ENCODE measurements around the gene CTLA4. TPM values are rescaled to one million over a fixed set of nuclear protein-coding genes. Genes with fewer than 3 reads are reported as not detected.
A peak's percentile ranks its signal among the peaks of the same experiment; 100 is the strongest.

The CTLA4 gene
- under 1 TPM in 2 of 4 donors, not detected in 2; 0.22 to 0.57 TPM for polyA plus RNA-seq
- long read RNA-seq, donor 1, result 0 reads
- long read RNA-seq, donor 2, result 0 reads
- long read RNA-seq, donor 3, result 0 reads
- long read RNA-seq, donor 4, result 0 reads
- long read RNA-seq, donor 5, result 0 reads
- long read RNA-seq, donor 6, result 0 reads
- long read RNA-seq, donor 7, result 0 reads
- long read RNA-seq, donor 8, result 0 reads
- long read RNA-seq, donor 9, result 0 reads
- long read RNA-seq, donor 10, result 0 reads

DNA sequence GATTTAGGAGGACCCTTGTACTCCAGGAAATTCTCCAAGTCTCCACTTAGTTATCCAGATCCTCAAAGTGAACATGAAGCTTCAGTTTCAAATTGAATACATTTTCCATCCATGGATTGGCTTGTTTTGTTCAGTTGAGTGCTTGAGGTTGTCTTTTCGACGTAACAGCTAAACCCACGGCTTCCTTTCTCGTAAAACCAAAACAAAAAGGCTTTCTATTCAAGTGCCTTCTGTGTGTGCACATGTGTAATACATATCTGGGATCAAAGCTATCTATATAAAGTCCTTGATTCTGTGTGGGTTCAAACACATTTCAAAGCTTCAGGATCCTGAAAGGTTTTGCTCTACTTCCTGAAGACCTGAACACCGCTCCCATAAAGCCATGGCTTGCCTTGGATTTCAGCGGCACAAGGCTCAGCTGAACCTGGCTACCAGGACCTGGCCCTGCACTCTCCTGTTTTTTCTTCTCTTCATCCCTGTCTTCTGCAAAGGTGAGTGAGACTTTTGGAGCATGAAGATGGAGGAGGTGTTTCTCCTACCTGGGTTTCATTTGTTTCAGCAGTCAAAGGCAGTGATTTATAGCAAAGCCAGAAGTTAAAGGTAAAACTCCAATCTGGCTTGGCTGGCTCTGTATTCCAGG, at the start of gene CTLA4:
CTLA4 (plus strand) TSS at position 211 of the 640 bp plus-strand sequence; CDS start at position 383, 172 bp downstream.
- Histone ChIP-seq H3K36me3 (ENCODE audit: control insufficient read depth in 3 of 3, insufficient read depth in 2 of 3, low read depth in 1 of 3, low read length in 3 of 3) (no peaks in the 10 kb centered on the region), H3K4me3 (ENCODE audit: low read depth in 1 of 3, low read length in 3 of 3) (peak within 1 kb of the TSS in 1 of 3 donors; percentile 24), H3K27ac (ENCODE audit: low read depth in 1 of 3, low read length in 2 of 3) (peak within 1 kb of the TSS in 1 of 3 donors; percentile 80), H3K27me3 (ENCODE audit: control insufficient read depth in 3 of 3, insufficient read depth in 3 of 3, low read length in 3 of 3) (no peaks in the 10 kb centered on the region), H3K4me1 (ENCODE audit: control insufficient read depth in 3 of 3, insufficient read depth in 2 of 3, low read depth in 1 of 3, low read length in 2 of 3) (no peaks in the 10 kb centered on the region), H3K9me3 (ENCODE audit: control insufficient read depth in 2 of 2, insufficient read depth in 1 of 2, low read depth in 1 of 2, low read length in 1 of 2) (no peaks in the 10 kb centered on the region)
- 72 to 79% (median 72%) methylated on average over 6 of the region's 6 CpGs for WGBS, 3 donors
- DNase-seq (no peak), FAIRE-seq (no peak)

DNA sequence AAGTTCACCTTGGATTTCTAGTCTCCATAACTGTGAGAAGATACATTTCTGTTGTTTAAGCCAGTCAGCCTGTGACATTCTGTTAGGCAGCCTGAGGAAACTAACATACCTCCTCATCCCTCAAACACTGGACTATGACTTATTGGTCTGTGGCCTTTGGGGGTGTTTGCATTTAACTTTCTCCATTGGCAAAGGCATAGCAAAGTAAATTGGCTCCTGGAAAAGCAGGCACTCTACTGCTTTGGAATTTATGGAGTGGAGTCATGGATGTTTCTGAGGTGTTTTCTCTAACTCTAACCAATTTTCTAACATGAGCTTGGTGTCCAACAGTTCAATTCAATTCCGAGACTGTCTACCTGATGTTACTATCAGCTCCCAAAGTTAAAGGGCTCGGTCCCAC, 48.9 kb upstream of the CTLA4 start:
- no peak overlapping the region for H3K27ac ChIP-seq (ENCODE audit: low read depth in 1 of 3, low read length in 2 of 3)
- no peak for FAIRE-seq
- no peaks in the 10 kb centered on the region for H3K36me3 ChIP-seq (ENCODE audit: control insufficient read depth in 3 of 3, insufficient read depth in 2 of 3, low read depth in 1 of 3, low read length in 3 of 3)
- no peaks in the 10 kb centered on the region for H3K27me3 ChIP-seq (ENCODE audit: control insufficient read depth in 3 of 3, insufficient read depth in 3 of 3, low read length in 3 of 3)
- no peak overlapping the region for H3K4me3 ChIP-seq (ENCODE audit: low read depth in 1 of 3, low read length in 3 of 3)
- WGBS, 3 donors, result 93 to 98% (median 97%) methylated on average over 2 of the region's 2 CpGs
- H3K9me3 ChIP-seq (ENCODE audit: control insufficient read depth in 2 of 2, insufficient read depth in 1 of 2, low read depth in 1 of 2, low read length in 1 of 2), result no peaks in the 10 kb centered on the region
- H3K4me1 ChIP-seq (ENCODE audit: control insufficient read depth in 3 of 3, insufficient read depth in 2 of 3, low read depth in 1 of 3, low read length in 2 of 3), result peaks cover 0 to 31% (median 0%) of the 10 kb centered on the region in 3 donors
- no peak for DNase-seq

DNA sequence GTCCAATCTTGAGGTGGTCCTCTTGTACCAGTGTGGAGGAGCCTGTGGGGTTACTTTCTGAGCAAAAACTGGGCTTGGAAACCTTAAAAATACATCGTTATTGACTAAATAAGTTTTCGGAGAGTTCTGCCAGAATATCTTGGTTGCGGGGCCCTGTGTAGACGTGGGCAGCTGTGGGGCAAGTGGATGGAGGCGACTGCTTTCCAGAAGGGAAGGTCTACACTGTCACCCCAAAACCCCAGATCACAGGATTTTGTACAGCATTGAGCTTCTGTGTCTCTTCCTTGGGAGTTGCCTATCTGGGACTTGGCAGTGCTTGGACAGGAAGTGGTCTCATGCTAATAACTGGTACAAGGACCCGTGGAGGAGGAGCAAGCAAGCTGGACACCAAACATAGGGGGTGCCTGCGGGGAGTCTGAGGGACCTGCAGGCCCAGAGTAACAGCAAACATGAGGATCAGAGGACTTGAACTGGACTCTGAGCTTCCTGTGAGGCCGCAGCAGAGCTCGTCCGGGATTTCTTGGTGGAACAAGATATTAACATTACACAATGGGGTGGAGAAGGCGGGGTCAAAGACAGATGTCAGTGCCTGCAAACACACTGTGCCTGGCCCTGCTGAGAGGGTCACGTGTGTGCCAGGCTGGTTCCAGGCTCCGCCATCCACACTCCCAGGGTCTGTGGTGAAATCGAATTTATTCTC, 48.0 kb upstream of the CTLA4 start:
- FAIRE-seq (no peak), DNase-seq (peak; percentile 87 to 91)
- H3K36me3 ChIP-seq (ENCODE audit: control insufficient read depth in 3 of 3, insufficient read depth in 2 of 3, low read depth in 1 of 3, low read length in 3 of 3), result no peaks in the 10 kb centered on the region
- no peak overlapping the region for H3K4me3 ChIP-seq (ENCODE audit: low read depth in 1 of 3, low read length in 3 of 3)
- no peaks in the 10 kb centered on the region for H3K9me3 ChIP-seq (ENCODE audit: control insufficient read depth in 2 of 2, insufficient read depth in 1 of 2, low read depth in 1 of 2, low read length in 1 of 2)
- WGBS, 3 donors, result 41 to 72% (median 58%) methylated on average over 14 of the region's 14 CpGs
- H3K27me3 ChIP-seq (ENCODE audit: control insufficient read depth in 3 of 3, insufficient read depth in 3 of 3, low read length in 3 of 3), result no peaks in the 10 kb centered on the region
- H3K27ac ChIP-seq (ENCODE audit: low read depth in 1 of 3, low read length in 2 of 3), result peak overlapping the region in 1 of 3 donors; percentile 82
- H3K4me1 ChIP-seq (ENCODE audit: control insufficient read depth in 3 of 3, insufficient read depth in 2 of 3, low read depth in 1 of 3, low read length in 2 of 3), result peaks cover 0 to 22% (median 0%) of the 10 kb centered on the region in 3 donors

- FAIRE-seq (no peak), DNase-seq (no peak)
- no peak overlapping the region for H3K27ac ChIP-seq (ENCODE audit: low read depth in 1 of 3, low read length in 2 of 3)
- peaks cover 0 to 16% (median 0%) of the 10 kb centered on the region in 3 donors for H3K4me1 ChIP-seq (ENCODE audit: control insufficient read depth in 3 of 3, insufficient read depth in 2 of 3, low read depth in 1 of 3, low read length in 2 of 3)
- H3K36me3 ChIP-seq (ENCODE audit: control insufficient read depth in 3 of 3, insufficient read depth in 2 of 3, low read depth in 1 of 3, low read length in 3 of 3), result no peaks in the 10 kb centered on the region
- no peaks in the 10 kb centered on the region for H3K9me3 ChIP-seq (ENCODE audit: control insufficient read depth in 2 of 2, insufficient read depth in 1 of 2, low read depth in 1 of 2, low read length in 1 of 2)
- no peak overlapping the region for H3K4me3 ChIP-seq (ENCODE audit: low read depth in 1 of 3, low read length in 3 of 3)
- no peaks in the 10 kb centered on the region for H3K27me3 ChIP-seq (ENCODE audit: control insufficient read depth in 3 of 3, insufficient read depth in 3 of 3, low read length in 3 of 3)
- 89 to 98% (median 91%) methylated on average over 2 of the region's 2 CpGs for WGBS, 3 donors
Measured at GRCh38 chr2:203820969-203821368, 46.6 kb upstream of the CTLA4 start.

DNA sequence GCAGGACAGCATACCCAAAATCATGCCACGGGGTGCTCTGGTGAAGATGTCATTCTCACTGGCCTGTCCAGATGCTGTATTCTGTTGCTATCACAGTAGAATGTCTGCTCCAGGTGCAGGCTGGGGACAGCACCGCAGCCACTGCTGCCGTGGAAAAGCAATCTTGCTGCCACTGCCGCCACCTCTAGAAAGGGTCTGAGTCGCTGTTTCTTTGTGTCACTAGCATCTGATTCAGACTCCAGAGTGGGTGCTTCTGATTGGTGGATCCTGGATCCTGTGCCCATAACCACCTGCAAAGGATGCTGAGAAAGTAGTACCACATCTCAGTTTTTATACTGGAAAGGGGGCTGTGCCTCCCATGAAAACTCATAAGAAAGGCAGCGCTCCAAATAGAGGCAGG, 45.3 kb upstream of the CTLA4 start:
- DNase-seq (no peak), FAIRE-seq (no peak)
- H3K27ac ChIP-seq (ENCODE audit: low read depth in 1 of 3, low read length in 2 of 3), result no peak overlapping the region
- H3K4me3 ChIP-seq (ENCODE audit: low read depth in 1 of 3, low read length in 3 of 3), result no peak overlapping the region
- WGBS, 3 donors, result 91 to 94% (median 92%) methylated on average over 6 of the region's 6 CpGs
- peaks cover 0 to 16% (median 0%) of the 10 kb centered on the region in 3 donors for H3K4me1 ChIP-seq (ENCODE audit: control insufficient read depth in 3 of 3, insufficient read depth in 2 of 3, low read depth in 1 of 3, low read length in 2 of 3)
- H3K36me3 ChIP-seq (ENCODE audit: control insufficient read depth in 3 of 3, insufficient read depth in 2 of 3, low read depth in 1 of 3, low read length in 3 of 3), result no peaks in the 10 kb centered on the region
- peaks cover 0 to under 1% of the 10 kb centered on the region in 2 donors for H3K9me3 ChIP-seq (ENCODE audit: control insufficient read depth in 2 of 2, insufficient read depth in 1 of 2, low read depth in 1 of 2, low read length in 1 of 2)
- no peaks in the 10 kb centered on the region for H3K27me3 ChIP-seq (ENCODE audit: control insufficient read depth in 3 of 3, insufficient read depth in 3 of 3, low read length in 3 of 3)

DNA sequence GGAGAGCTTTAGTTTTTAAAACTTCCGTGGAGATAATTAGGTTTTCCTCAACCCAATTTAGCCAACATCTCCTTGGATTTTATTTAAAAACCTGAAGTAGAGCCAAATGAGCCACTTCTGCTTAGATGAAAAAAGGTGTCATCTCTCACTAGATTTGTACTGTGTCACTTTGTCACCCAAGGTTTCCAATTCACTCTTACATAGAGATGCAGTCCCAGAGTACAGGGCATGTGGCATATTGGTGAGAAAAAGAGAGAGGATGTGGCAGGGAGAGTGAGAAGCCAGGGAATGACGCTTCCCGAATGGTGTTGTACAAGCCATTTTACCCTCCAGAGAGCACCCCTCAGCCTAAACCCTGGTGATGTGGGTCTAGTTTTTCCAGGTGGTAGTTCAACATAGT, 44.4 kb upstream of the CTLA4 start:
- WGBS, 3 donors, result 88 to 97% (median 95%) methylated on average over 3 of the region's 3 CpGs
- FAIRE-seq, result no peak
- no peak overlapping the region for H3K27ac ChIP-seq (ENCODE audit: low read depth in 1 of 3, low read length in 2 of 3)

DNA sequence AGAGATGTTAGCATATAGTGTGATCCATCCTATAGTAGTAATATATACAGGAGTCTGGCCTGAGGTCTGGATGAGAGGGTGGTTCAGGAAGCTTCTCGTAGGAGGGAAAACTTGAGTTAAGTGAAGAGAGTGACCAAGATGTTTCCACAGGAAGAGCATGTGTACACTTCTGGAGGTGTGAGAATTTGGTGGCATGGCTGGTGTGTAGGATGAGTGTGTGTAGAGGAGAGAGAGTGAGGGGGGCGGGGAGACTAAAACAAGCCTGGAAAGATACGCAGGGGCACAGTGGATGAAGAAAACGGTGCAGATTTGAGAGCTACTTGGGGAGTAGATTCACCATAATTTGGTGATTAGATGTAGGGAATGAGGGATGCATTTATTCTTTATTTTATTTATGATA, 43.5 kb upstream of the CTLA4 start:
- 84 to 90% (median 87%) methylated on average over 4 of the region's 4 CpGs for WGBS, 3 donors
- Histone ChIP-seq H3K4me3 (ENCODE audit: low read depth in 1 of 3, low read length in 3 of 3) (no peak overlapping the region), H3K27ac (ENCODE audit: low read depth in 1 of 3, low read length in 2 of 3) (no peak overlapping the region), H3K36me3 (ENCODE audit: control insufficient read depth in 3 of 3, insufficient read depth in 2 of 3, low read depth in 1 of 3, low read length in 3 of 3) (no peaks in the 10 kb centered on the region), H3K9me3 (ENCODE audit: control insufficient read depth in 2 of 2, insufficient read depth in 1 of 2, low read depth in 1 of 2, low read length in 1 of 2) (peaks cover 0 to 3% of the 10 kb centered on the region in 2 donors), H3K4me1 (ENCODE audit: control insufficient read depth in 3 of 3, insufficient read depth in 2 of 3, low read depth in 1 of 3, low read length in 2 of 3) (peaks cover 0 to 14% (median 0%) of the 10 kb centered on the region in 3 donors), H3K27me3 (ENCODE audit: control insufficient read depth in 3 of 3, insufficient read depth in 3 of 3, low read length in 3 of 3) (no peaks in the 10 kb centered on the region)
- DNase-seq (no peak), FAIRE-seq (no peak)

More for the DNA sequence above, 44.4 kb upstream of the CTLA4 start:
- no peak overlapping the region for H3K4me3 ChIP-seq (ENCODE audit: low read depth in 1 of 3, low read length in 3 of 3)
- no peak for DNase-seq
- H3K27me3 ChIP-seq (ENCODE audit: control insufficient read depth in 3 of 3, insufficient read depth in 3 of 3, low read length in 3 of 3), result no peaks in the 10 kb centered on the region
- H3K9me3 ChIP-seq (ENCODE audit: control insufficient read depth in 2 of 2, insufficient read depth in 1 of 2, low read depth in 1 of 2, low read length in 1 of 2), result peaks cover 0 to 3% of the 10 kb centered on the region in 2 donors
- peaks cover 0 to 16% (median 0%) of the 10 kb centered on the region in 3 donors for H3K4me1 ChIP-seq (ENCODE audit: control insufficient read depth in 3 of 3, insufficient read depth in 2 of 3, low read depth in 1 of 3, low read length in 2 of 3)
- no peaks in the 10 kb centered on the region for H3K36me3 ChIP-seq (ENCODE audit: control insufficient read depth in 3 of 3, insufficient read depth in 2 of 3, low read depth in 1 of 3, low read length in 3 of 3)

DNA sequence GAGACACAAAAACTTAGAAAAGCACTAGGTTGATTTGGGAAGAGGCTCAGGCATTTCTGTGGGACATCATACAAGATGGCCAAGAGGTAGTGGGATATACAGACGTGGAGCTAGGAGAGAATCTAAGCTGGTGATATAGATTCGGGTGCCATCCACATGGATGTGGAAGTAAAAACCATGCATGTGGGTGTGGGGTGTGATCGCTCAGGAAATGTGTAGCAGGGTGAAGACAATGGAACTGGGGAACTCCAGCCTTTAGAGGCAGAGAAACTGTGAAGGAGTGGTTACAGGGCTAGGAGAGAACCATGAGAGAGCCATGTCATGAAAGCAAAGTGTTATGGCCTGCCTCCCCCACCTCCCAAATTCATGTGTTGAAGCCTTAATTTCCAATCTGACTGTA, 43.0 kb upstream of the CTLA4 start:
- FAIRE-seq (no peak), DNase-seq (no peak)
- WGBS, 3 donors, result 87 to 93% (median 89%) methylated on average over 3 of the region's 3 CpGs
- Histone ChIP-seq H3K9me3 (ENCODE audit: control insufficient read depth in 2 of 2, insufficient read depth in 1 of 2, low read depth in 1 of 2, low read length in 1 of 2) (peaks cover 0 to 3% of the 10 kb centered on the region in 2 donors), H3K27me3 (ENCODE audit: control insufficient read depth in 3 of 3, insufficient read depth in 3 of 3, low read length in 3 of 3) (no peaks in the 10 kb centered on the region), H3K36me3 (ENCODE audit: control insufficient read depth in 3 of 3, insufficient read depth in 2 of 3, low read depth in 1 of 3, low read length in 3 of 3) (no peaks in the 10 kb centered on the region), H3K4me3 (ENCODE audit: low read depth in 1 of 3, low read length in 3 of 3) (no peak overlapping the region), H3K4me1 (ENCODE audit: control insufficient read depth in 3 of 3, insufficient read depth in 2 of 3, low read depth in 1 of 3, low read length in 2 of 3) (peaks cover 0 to 8% (median 0%) of the 10 kb centered on the region in 3 donors), H3K27ac (ENCODE audit: low read depth in 1 of 3, low read length in 2 of 3) (no peak overlapping the region)

All from small intestine (tissue), 16 donors.